Subcutaneous abdominal adipose tissue (tissue), 5 donors: Measurements from ENCODE around the gene TRAIP.
"Not testable (repeated sequence)": the region's sequence is repeated elsewhere in the genome, so short reads cannot be mapped to it uniquely, and the experiment has no call there.

ENCODE experiments used
- H3K27ac ChIP-seq: one replicate; pipeline ENCODE4 v1.7.0; 2013; ENCODE audit warnings: low read depth, mild to moderate bottlenecking, inconsistent platforms, low read length, moderate library complexity
- H3K27me3 ChIP-seq, 5 donors: one replicate each; pipeline ENCODE4 v1.7.0; 2013; ENCODE audit warnings: low read length in 5 of 5, inconsistent platforms in 1 of 5; ENCODE audit not compliant: control insufficient read depth in 5 of 5, insufficient read depth in 4 of 5
- H3K36me3 ChIP-seq, 5 donors: one replicate each; pipeline ENCODE4 v1.7.0; 2013; ENCODE audit warnings: low read length in 5 of 5; ENCODE audit not compliant: control insufficient read depth in 5 of 5, insufficient read depth in 5 of 5
- H3K4me1 ChIP-seq, 5 donors: one replicate each; pipeline ENCODE4 v1.7.0; 2013; ENCODE audit warnings: low read length in 5 of 5, mild to moderate bottlenecking in 3 of 5, moderate library complexity in 1 of 5; ENCODE audit not compliant: control insufficient read depth in 5 of 5, insufficient read depth in 5 of 5
- H3K4me3 ChIP-seq, 5 donors: one replicate each; pipeline ENCODE4 v1.7.0; 2013; ENCODE audit warnings: low read length in 5 of 5, low read depth in 1 of 5
- H3K9ac ChIP-seq, 5 donors: one replicate each; pipeline ENCODE4 v1.7.0; 2013; ENCODE audit warnings: low read length in 5 of 5, mild to moderate bottlenecking in 4 of 5, moderate library complexity in 3 of 5
- H3K9me3 ChIP-seq, 5 donors: one replicate each; pipeline ENCODE4 v1.7.0; 2013; ENCODE audit warnings: low read length in 5 of 5; ENCODE audit not compliant: control insufficient read depth in 5 of 5
- donor health status: healthy.
- donor health status: healthy.
- donor health status: healthy.
- donor health status: healthy.
- donor health status: healthy.

Gene TRAIP, protein sequence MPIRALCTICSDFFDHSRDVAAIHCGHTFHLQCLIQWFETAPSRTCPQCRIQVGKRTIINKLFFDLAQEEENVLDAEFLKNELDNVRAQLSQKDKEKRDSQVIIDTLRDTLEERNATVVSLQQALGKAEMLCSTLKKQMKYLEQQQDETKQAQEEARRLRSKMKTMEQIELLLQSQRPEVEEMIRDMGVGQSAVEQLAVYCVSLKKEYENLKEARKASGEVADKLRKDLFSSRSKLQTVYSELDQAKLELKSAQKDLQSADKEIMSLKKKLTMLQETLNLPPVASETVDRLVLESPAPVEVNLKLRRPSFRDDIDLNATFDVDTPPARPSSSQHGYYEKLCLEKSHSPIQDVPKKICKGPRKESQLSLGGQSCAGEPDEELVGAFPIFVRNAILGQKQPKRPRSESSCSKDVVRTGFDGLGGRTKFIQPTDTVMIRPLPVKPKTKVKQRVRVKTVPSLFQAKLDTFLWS

DNA sequence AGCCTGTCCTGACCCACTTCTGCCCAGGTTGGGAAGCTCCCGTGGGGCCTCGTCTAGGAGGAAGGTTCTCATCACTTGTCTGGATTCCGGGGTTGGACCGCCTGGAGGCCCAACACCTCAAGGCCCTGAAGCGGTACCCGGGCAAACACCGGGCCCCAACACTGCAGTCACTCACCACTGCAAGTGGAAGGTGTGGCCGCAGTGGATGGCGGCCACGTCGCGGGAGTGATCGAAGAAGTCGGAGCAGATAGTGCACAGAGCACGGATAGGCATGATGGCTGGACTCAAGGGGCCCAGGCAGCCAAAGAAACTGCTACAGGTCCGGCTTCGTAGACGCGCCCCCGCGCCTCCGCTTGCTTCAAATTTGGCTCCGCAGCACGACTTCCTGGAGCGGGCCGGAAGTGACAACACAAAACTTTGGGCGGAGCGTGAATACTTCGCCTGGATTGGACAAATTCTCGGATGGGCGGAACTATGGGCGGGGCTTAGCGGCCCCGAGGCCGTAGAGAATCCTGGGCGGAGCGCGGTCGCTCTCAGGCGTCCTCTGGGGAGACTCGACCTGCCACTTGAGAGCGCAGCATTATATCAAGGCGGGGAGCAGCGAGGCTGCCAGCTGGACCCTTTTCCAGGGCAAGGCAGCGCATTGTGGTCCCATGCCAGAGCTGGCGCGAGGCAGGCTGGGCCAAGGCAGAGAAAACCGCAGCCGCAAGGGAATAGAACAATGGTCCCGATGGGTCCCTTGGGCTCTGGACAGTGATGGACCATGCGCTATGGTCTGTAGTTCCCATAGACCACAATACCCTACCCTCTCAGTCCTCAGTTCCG, at the start of gene TRAIP:
TRAIP (minus strand) TSS at position 384 of the 825 bp plus-strand sequence; CDS start at position 273, 111 bp downstream.
- peak within 1 kb of the TSS; percentile 63 to 82 (median 75) for H3K4me3 ChIP-seq
- H3K9me3 ChIP-seq = no peaks in the 10 kb centered on the region
- H3K36me3 ChIP-seq = no peaks in the 10 kb centered on the region
- H3K4me1 ChIP-seq = peaks cover 3 to 16% (median 13%) of the 10 kb centered on the region in 5 donors
- peak within 1 kb of the TSS in 4 of 5 donors; percentile 60 to 90 (median 70) for H3K9ac ChIP-seq
- peak within 1 kb of the TSS; percentile 14 for H3K27ac ChIP-seq
- H3K27me3 ChIP-seq = no peaks in the 10 kb centered on the region

DNA sequence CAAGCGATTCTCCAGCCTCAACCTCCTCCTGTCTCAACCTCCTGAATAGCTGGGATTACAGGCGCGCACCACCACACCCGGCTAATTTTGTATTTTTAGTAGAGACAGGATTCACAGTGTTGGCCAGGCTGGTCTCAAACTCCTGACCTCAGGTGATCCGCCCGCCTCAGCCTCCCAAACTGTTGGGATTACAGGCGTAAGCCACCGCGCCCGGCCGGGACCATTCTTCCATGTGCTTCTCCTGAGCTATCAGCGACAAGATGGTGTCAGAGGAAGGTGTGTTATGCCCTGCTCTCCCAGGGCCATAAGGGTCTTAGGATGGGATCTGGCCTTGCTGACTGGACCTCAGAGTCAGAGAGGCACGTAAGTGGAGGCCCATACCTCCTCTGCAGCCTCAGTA, 48.1 kb upstream of the TRAIP start:
- H3K27me3 ChIP-seq, H3K27ac ChIP-seq, H3K9me3 ChIP-seq, H3K4me3 ChIP-seq: not testable (repeated sequence)
- Histone ChIP-seq H3K36me3 (peaks cover 0 to 12% (median 10%) of the 10 kb centered on the region in 5 donors), H3K4me1 (peaks cover 2 to 33% (median 27%) of the 10 kb centered on the region in 5 donors), H3K9ac (peak overlapping the region in 1 of 5 donors; percentile 52)

DNA sequence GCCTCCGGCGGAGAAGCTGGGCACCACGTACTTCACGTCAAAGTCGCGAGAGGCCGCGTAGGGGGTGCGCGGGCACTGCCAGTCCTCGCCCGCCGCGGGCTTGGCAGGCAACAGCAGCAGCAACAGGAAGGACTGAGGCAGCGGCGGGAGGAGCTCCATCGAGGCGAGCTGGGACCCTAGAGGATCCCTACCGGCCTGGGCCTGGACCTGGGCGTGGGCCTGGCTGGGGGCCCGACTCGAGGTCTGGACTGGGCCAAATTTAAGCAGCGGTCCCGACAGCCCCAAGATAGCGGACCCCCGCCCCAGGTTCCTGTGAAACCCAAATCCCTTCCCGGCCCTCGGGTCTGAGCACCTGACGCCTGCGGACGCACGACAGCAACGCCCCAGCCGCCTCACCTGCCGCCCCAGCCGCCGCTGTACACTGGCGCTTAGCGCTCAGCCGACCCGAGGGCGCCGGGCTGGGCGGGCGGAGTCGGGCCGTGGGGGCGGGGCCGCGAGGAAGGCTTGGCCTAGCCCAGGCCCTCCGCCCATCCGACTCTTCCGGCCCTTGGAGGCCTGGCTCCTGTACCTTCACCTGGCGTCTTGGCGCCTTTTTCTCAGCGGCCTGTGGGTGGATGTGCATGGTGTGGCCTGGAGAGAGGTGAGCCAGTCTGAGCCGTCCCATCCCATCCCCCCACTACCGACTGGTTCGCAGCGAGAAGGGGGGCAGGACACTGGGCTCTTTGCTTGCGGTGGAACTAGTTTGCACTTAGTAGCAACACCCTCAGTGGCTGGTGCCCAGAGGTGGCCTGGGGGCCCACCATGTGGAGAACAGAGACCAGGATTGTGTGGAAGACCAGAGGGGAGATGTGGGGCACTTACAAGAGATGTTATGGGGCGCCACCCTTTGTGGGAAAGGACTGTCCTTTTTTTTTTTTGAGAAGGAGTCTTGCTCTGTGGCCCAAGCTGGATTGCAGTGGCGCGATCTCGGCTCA, 47.4 kb upstream of the TRAIP start, which contains the start of gene MST1R:
MST1R (minus strand) TSS at position 423 of the 974 bp plus-strand sequence; CDS start at position 159, 264 bp downstream.
- peak within 1 kb of the TSS; percentile 63 to 73 (median 69) for H3K4me3 ChIP-seq
- peaks cover 2 to 33% (median 27%) of the 10 kb centered on the region in 5 donors for H3K4me1 ChIP-seq
- H3K9ac ChIP-seq = peak within 1 kb of the TSS in 4 of 5 donors; percentile 52 to 80 (median 74)
- peaks cover 0 to 5% (median 3%) of the 10 kb centered on the region in 5 donors for H3K36me3 ChIP-seq
- H3K27me3 ChIP-seq = no peaks in the 10 kb centered on the region
- no peak within 1 kb of the TSS for H3K27ac ChIP-seq
- no peaks in the 10 kb centered on the region for H3K9me3 ChIP-seq

DNA sequence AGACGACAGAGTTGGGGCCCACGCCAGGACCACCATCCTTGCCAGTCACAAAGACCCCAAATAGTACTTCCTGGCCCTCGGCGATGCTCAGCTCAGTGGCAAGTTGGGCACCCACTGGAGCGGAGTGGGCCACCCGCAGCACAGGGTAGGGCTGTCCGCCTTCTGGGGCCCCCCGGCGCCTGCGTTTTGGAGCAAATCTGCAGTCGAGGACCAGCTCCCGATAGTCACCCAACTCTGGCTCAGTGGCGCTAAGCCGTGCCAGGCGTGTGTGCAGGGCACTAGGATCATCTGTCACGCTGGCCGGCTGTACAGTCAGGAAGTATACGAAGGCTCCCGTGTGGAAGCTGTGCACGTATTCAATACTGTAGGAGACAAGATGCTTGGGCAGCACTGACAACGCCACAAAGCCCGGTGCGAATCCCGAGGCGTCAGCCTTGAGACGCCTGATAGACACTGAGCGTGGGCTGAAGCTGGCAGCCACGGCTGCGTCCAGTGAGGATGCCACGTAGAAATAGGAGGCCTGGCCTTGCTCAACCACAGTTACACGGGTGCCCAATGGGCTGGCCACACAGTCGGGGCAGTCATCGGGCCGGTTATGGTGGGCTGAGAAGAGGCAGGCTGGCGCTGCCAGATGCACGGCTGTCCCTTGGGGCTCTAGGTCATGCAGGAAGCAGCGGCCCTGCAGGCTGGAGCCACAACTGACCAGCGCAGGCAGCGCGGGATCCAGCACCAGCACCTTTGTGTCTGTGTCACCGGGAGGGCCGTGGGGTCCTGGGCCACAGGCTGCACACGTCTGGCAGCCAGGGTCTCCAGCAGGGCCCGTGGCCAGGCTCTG, 46.4 kb upstream of the TRAIP start:
- peaks cover 2 to 33% (median 27%) of the 10 kb centered on the region in 5 donors for H3K4me1 ChIP-seq
- peak overlapping the region in 2 of 5 donors; percentile 65 to 69 for H3K4me3 ChIP-seq
- H3K27ac ChIP-seq = no peak overlapping the region
- peak overlapping the region in 1 of 5 donors; percentile 80 for H3K9ac ChIP-seq
- H3K27me3 ChIP-seq = no peaks in the 10 kb centered on the region
- no peaks in the 10 kb centered on the region for H3K9me3 ChIP-seq
- no peaks in the 10 kb centered on the region for H3K36me3 ChIP-seq

DNA sequence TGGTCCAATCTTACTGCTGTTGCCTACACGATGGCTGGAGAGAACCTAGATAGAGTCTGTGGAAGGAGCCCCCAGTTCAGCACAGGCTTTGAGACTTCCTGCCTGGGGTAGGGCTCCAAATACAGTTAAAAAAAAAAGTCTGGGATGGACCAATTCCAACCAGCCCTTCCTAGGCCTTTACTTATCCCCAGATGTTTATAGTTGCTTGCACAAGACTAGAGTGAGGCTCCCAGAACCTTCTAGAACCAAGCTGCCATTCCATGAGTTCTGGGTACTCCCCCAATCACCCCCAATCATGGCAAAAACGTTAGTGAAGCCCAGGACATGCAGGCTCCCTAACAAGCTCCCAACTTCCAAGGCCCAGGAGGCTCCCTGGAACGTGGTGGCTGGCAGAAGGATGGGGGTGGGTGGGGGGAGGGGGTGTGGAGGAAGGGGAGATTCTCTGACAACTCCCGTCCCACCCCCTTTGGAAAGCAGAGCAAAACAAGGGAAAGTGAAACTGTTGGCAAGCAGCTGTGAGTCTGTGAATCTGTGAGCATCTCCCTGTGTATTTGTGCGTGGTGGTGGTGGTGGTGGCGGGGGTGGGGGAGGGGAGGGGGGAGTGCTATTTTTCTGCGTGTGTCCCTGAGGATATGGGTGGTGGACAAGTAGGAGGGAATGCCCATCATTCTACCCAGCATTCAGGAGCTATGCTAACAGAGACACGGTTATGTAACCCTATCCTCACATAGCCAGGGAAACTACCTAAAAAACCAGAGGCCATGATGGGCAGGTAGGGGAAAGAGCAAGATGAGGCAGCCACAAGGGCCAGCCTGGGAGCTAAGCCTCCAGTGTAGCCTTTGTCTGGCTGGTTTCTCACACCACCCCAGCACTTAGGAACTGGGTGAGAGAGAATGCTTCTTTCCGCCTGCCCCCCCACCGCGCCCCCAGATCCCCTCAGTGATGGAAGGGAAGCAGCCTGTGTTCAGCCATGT, 45.3 kb upstream of the TRAIP start:
- H3K27ac ChIP-seq = no peak overlapping the region
- H3K36me3 ChIP-seq = peaks cover 0 to 8% (median 0%) of the 10 kb centered on the region in 5 donors
- no peaks in the 10 kb centered on the region for H3K9me3 ChIP-seq
- H3K4me1 ChIP-seq = peaks cover 2 to 33% (median 27%) of the 10 kb centered on the region in 5 donors
- no peak overlapping the region for H3K9ac ChIP-seq
- no peaks in the 10 kb centered on the region for H3K27me3 ChIP-seq
- no peak overlapping the region for H3K4me3 ChIP-seq

DNA sequence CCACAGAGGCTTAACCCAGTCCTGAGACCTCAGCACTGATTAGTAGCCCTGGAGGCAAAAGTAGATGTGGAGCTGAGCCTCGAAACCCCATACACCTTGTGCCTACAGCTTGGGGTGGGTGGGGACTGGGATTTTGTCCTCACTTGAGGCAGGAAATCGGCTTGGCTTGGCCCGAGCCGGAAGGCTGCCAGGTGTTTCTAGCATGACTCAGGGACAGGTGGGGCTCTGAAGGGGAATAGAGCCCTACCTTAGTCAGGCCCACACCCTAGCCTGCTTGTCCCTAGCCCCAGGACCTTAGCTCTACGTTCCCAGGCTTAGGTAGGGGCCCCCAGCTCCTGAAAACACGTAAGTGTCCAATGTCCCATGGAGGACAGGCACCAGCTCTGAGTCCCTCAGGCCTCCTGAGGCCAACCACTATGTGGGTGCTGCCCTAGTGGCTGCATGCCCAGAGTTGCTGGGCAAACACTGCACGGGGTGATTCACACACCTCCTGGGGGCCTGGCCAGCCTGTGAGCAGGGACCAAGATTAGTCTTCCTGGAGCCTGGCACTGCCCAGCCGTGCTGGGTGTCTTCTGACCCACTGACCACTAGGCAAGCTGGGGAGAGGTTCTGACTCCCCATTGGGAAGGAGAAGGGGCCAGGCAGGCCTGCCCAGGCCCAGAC, 44.3 kb upstream of the TRAIP start:
- no peak overlapping the region for H3K27ac ChIP-seq
- no peaks in the 10 kb centered on the region for H3K27me3 ChIP-seq
- no peaks in the 10 kb centered on the region for H3K9me3 ChIP-seq
- H3K4me3 ChIP-seq = no peak overlapping the region
- H3K4me1 ChIP-seq = peaks cover 0 to 23% (median 17%) of the 10 kb centered on the region in 5 donors
- peaks cover 0 to 16% (median 0%) of the 10 kb centered on the region in 5 donors for H3K36me3 ChIP-seq
- H3K9ac ChIP-seq = no peak overlapping the region

DNA sequence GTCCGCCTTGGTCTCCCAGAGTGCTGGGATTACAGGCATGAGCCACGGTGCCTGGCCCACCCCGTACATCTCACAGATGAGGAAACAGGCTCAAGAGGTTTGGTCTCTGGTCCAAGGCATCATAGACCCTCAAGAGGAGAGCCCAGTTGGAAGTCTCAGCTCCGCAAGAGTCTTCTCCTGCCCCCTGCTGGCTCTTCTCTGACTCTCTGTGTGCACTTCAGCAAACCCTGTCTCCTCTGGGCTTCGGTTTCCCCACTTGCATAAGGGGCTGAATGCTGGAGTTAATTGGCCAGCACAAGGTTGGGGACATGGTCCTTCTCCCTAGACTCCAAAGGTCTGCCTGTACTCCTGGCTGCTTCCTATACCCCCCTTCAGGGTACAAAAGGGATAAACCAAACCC, 43.5 kb upstream of the TRAIP start:
- H3K9me3 ChIP-seq = no peaks in the 10 kb centered on the region
- H3K27ac ChIP-seq = no peak overlapping the region
- no peaks in the 10 kb centered on the region for H3K27me3 ChIP-seq
- no peak overlapping the region for H3K4me3 ChIP-seq
- H3K4me1 ChIP-seq = peaks cover 0 to 20% (median 15%) of the 10 kb centered on the region in 5 donors
- peaks cover 0 to 20% (median 2%) of the 10 kb centered on the region in 5 donors for H3K36me3 ChIP-seq
- no peak overlapping the region for H3K9ac ChIP-seq

DNA sequence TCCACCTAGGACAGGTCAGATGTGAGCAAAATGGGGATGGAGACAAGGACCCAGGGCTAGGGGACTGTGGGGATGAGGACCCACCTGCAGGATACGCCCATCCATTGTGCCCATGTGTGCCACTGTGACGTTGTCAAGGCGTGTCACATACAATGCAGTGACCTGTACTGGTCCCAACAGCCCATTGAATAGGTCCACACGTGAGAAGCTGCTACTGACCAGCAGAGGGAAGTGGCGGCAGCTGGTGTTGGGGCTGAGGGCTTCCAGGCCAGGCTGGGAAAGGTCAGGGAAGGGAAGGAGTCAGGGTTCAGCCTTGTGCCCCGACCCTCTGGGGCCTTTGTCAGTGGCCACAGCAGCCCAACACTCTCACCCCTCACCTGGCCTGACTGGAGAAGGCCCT, 42.6 kb upstream of the TRAIP start:
- no peaks in the 10 kb centered on the region for H3K27me3 ChIP-seq
- no peak overlapping the region for H3K27ac ChIP-seq
- H3K36me3 ChIP-seq = peaks cover 0 to 20% (median 2%) of the 10 kb centered on the region in 5 donors
- no peak overlapping the region for H3K9ac ChIP-seq
- H3K4me1 ChIP-seq = peaks cover 0 to 17% (median 12%) of the 10 kb centered on the region in 5 donors
- no peak overlapping the region for H3K4me3 ChIP-seq
- no peaks in the 10 kb centered on the region for H3K9me3 ChIP-seq
